GM03348 (cell line): Measurements from ENCODE around the gene TM4SF18.
"Not testable (repeated sequence)": the region's sequence is repeated elsewhere in the genome, so short reads cannot be mapped to it uniquely, and the experiment has no call there.

Experiments used
- DNase-seq: peaks from one replicate; pipeline ENCODE4 v3.0.0; 2012; ENCODE audit warnings: low spot score

Gene TM4SF18

DNA sequence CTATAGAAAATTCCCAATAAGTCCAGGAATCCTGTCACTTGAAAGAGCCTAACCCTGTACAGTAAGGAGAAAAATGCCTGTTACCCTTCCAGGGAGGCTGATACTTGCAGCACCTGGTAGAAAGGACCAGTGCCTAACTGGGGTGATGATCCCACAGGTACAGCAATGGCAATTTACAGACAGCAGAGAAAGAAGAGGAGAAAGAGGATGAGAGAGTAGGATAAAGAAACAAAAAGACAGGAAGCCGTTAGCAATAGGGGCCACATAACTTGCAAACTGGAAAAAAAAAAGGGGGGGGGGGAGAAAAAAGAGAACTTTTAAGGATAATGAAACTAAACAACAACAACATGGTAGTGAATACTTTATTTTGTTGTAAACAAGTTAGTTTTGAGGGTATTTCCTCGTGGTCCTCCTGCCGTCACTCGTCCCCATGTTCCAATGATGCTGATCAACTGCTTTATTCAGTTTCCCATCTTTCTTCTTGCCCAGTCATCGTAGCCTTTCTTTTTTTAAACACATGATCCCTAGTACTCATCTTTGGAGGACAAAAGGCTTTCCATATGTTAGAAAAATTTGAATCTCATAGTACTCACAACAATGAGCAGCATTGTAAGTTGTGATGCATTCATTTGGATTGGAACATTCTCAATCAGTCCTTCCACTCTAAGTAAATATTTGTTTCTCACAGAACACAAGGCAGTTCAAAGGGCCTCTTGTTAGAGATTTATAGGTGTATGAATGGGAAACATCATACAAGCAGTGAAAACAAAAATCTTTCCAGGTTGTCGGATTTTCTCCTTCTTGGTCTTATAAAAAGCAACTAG, 35.5 kb upstream of the TM4SF18 start:
- DNase-seq = no peak

DNA sequence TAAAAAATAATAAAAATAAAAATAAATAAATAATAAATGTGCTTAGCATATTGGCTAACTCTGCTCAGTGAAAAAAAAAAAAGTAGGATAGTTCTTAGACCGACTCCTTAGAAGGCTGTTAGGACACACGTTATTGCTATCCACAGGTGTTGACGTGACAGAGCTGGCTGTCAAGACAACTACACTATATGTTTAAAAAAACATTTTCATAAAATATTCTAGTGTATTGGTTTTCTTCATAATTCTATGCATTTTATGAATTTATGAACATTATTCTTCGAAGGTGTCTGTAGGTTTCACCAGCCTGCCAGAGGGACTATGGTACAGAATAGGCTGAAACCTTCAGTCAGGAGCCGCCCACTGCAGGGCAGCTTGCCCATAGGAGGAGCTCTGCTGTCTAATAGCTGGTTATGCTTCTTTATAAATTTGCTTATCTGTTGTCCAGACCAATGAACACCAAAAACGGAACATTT, 34.8 kb upstream of the TM4SF18 start:
- DNase-seq = no peak

DNA sequence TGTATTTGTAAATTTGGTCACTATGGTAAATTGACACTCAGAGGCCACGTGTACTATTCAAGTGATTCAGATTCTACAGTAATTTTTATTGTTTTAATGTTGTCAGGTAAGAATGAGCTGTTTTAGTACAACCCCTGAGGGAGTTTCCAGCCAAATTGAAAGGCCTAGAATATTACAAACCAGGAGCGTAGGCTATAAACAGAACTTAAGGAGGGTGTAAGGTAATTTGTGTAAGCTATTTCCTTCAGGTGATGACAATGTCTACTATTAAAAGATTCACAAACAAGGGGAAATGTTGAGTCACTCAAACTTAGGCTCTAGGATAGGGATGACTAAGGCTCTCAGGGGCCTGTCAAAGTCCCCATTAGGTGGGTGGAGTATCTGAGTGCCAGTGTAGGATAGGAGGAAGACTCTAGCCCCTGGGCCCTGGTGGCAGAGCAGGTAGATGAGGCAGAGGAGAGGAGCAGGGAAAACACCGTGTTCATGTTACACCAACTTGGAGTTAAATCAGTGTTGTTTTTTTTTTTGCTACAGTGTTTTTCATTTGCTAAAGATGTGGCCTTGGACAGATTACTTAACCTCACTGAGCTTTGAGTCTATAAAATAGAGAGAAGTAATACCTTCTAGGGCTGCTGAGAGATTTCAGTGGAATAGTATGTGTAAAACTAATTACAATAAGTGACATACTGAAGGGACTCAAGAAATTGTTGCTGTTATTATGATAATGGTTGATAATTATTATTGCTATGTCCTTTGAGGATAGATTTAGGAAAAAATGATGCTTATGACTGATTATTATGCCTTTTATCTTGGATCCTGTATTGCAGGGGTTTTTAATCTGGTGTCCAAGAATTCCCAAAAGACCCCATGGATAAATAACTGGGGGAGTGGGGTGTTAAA, 33.8 kb upstream of the TM4SF18 start:
- DNase-seq = no peak

DNA sequence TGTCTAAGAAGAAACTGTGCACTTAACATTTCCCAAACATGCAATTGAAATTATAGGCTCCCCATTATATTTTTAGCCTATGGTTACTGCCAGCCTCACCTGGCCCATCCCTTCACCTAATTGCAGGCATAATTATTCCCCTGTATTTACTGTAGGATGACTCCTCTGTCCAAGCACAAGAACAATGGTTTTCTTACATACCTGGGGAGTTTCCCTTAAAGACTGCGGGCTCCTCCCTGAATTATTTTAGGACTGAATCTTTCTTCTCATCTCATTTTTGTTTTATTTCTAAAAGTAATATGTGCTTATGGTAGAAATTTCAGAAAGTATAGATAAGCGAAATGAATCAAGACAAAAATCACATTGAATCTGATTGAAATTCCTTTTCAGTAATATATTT, 32.6 kb upstream of the TM4SF18 start:
- no peak for DNase-seq

DNA sequence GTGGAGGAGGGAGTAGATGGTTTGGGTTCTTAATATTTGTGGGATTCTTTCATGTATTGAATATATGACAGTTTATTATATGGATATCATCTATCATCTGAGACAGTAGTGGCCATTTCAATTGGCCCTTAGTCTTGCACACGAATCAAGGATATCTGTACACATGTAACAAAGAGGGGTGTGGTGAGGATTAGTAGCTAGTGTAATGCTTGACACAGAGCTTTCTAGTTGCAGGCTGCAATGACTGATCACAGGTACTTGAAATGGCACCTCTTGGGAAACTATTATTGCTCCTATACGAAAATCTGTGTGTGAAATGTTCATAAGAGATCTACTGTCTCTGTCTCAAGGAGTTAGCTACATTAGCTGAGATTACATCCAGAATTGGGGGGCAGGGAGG, 31.2 kb upstream of the TM4SF18 start:
- no peak for DNase-seq

DNA sequence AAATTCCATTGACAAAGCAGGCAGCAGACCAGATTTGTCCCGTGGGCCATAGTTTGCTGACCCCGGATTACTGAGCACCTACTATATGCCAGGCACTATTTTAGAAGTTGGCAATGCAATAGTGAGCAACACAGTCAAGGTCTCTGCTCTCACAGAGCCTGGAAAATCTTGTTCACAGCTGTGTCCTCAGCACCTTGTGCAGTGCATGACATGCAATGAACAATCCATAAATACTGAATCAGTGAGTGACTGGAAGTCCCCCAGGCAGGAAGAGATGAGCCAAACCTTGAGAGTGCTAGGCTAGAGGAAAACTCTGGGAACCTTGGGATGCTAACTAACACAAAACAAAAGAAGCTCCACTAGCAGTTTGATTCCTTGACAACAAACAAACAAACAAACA, 29.6 kb upstream of the TM4SF18 start:
- DNase-seq = no peak

DNA sequence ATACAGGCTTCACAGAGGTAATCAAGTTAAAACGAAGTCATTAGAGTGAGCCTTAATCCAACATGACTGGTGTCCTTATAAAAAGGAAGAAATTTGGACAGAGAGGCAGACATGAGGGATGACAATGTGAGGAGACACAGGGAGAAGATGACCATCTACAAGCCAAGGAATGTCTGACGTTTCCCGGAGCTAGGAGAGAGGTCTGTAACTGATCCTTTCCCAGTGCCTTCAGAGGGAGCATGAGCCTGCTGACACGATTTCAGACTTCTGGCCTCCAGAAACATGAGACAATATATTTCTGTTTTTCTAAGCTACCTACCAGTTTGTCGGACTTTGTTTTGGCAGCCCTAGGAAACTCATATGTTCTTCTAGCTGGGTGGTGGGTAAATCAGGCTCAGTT, 28.9 kb upstream of the TM4SF18 start:
- no peak for DNase-seq

DNA sequence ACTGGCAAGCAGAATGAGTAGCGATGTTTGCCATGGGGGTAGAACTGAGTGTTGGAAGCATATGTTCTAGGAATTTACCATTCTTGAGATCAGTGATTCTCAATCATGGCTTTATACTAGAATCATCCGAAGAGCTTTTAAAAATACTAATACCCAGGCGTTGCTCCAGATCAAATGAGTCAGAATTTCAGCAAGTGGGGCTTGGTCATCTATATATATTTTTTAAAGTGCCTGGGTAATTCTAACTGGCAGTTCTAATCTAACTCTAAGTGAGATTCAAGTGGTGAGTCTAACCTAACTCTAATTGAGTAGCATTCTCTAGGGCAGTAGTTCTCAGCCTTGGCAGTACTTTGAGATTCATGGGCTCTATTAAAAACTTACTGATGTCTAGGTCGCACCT, 23.2 kb upstream of the TM4SF18 start:
- DNase-seq = no peak

DNA sequence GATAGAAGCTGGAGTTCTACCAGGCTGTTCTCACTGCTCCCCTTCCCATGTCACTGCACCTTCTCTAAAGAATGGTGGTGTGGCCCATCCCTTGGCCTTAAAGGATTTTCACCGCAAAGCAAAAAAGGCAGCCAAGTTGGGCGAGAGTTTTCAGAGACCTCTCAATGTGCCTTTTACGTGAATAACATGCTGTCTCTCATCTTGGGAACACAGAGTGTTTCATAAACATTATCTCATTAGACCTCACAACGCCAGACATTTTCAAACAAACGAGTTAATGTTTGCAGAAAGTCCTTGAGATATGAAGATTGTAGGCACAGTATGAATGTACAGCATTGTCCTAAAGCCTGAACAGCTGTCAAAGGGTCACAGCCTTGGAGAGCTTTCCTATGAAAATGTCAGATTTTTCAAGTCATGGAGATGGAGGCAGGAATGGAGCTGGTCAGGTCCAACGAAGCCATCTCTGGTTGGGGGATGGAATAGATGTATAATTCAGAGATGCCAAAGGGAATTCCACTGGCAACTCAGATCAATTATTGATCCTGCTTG, 22.7 kb upstream of the TM4SF18 start:
- DNase-seq = no peak

DNA sequence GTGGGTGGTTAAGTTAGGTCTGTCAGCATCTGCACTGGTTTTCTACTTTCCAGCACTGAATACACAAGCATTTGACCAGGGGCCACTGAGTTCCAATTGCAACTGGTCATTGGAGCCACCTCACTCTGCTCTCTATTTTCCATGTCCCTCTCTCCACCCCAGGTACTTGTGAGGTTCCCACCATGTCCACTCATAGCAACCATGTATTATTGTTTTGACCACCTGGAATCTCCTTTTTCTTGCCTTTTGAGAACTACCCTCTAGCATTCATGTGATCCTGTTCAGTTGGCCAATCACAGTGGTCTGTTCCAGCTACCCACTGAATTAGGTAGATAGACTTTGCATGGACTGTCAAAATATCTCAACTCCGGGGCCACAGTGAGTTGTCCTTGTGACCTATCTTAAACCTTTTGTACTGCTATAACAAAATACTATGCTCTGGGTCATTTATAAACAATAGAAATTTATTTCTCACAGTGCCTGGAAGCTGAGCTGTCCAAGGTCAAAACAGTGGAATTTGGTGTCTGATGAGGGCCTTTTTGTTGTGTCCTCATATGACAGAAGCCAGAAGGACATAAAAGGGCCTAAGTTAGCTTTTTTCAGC, 20.2 kb upstream of the TM4SF18 start:
- no peak for DNase-seq

DNA sequence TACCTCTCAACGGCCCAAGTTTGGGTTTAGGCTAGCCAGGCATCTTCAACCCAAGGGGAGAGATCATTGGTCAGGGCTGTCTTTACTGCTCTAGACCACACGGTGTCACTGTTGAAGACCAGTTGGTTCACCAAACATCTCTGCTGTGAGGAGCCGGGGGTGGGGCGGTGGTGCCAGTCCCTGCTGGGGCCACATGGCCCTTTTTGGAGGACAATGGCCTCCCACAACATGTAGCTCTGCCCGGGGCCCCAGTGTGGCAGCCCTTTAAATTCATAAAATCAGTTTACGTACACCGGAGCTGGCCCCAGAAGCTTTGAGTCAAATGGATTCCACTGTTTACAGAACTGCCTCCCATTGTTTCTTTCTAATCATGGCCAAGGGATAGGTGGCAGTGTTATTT, 19.1 kb upstream of the TM4SF18 start:
- peak; percentile 83 for DNase-seq

DNA sequence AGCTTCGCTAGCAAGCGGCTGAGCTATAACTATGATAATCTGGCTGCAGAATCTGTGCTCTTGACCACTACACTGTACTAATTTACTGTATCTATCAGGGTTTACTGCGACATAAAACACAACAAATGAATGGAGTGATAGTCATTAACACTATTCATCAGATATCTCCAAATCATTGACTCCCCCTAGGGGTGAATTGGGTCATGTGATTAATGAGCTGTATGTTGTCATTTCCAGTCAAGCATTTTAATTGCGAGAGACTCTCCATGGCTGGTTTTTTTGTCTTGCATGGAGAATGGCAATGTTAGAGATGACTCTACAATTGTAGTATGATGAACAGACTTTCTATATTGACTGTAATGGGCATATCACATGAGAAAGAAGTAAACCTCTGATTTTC, 10.5 kb upstream of the TM4SF18 start:
- DNase-seq = no peak

DNA sequence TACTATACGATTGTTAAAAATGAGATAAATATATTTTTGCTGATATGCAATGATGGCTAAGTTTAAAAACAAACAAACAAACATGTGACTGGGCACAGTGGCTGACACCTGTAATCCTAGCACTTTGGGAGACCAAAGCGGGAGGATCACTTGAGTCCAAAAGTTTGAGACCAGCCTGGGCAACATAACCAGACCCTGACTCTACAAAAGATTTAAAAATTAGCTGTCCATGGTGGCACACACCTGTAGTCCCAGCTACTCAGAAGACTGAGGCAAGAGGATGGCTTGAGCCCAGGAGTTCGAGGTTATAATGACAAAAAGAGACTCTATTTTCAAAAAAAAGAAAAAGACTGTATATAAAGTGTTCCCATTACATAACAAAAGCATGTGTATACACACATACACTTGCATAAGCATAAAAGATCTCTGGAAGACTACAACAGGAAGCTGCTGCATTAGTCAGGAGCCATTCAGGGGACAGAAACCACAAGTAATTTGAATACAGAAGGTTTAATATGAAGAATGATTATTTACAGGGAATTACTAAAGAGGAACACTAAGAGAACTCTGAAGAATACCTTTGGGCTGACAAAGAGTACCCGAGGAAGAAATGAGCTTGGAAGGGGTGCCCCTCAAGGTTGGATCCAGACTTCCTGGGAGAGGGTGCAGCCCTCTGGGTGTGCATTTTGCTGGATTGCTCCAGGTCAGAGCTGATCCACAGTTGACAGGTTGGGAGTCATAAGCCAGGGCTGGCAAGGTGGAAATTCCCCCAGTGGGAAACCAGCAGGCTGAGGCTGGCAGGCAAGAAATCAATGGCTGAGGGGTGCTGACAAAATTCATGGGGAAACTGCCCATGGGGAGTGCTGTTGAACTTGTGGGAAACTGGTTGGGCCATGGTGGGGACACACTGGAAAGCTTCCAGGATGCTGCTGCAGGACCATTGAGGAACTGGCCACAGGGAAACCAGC, 9.3 kb upstream of the TM4SF18 start:
- peak; percentile 57 for DNase-seq

DNA sequence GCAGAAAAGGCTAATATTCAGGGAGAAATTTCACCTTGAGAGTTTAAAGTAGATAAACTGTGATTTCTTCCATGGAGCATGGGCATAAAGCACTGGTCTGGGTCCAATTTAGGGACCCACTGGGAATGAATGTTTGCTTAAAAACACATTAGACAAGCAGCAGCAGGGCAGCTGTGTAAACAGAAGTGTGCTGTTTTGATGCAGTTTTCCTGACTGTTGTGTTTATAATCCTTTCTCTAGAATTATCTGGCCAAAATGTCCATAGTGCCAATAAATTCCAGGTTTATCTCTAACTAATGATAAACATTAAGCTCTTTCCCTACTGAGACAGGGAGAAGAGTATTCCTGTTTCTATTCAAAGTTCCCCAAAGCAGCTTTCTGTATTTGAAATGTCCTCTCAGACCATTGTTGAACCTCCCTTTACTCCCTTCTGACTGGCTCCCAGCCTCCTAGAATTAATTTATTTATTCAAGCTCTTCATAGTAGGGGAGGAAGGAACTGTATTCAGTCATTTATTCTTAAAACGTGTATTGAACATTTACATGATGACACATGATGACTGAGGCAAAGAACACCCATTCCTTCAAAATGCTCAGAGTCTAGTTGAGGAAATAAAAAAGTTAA, 7.0 kb upstream of the TM4SF18 start:
- peak; percentile 12 for DNase-seq

DNA sequence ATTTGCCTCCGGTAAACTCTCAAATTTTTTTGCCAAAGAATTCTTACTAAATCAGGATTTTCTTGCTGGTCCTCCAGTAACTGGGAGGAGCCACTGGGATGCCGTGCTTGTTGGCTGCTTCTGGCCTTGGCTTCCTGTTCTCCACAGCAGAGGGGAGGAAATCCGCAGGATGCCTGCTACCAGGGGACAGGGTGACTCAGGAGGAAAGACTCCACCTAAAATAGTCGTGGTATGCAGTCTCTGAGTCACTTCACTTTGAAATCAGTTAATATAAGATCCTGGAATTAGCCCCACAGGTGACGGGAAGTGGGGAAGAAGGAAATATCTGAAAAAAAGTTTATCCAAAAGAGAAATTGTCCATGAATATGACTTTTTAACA, 6.5 kb upstream of the TM4SF18 start:
- DNase-seq = peak; percentile 91

DNA sequence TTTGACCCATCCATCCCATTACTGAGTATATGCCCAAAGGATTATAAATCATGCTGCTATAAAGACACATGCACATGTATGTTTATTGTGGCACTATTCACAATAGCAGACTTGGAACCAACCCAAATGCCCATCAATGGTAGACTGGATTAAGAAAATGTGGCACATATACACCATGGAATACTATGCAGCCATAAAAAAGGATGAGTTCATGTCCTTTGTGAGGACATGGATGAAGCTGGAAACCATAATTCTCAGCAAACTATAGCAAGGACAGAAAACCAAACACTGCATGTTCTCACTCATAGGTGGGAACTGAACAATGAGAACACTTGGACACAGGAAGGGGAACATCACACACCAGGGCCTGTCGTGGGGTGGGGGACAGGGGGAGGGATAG, 4.0 kb upstream of the TM4SF18 start:
- not testable (repeated sequence) for DNase-seq

DNA sequence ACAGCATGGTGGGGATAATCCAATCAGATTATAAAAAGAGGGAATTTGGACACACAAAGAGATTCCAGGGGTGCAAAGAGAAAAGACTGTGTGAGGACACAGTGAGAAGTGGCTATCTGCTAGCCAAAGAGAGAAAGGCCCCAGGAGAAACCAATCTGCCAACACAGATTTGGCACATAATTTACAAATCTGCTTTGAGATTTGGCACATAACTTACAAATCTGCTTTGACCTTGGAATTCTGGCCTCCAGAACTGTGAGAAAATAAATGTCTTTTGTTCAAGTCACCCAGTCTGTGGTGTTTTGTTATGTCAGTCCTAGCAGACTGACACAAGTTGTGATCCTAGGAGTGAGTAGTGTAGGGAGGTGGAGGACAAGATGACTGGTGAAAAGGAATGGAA, 3.5 kb upstream of the TM4SF18 start:
- DNase-seq = no peak

DNA sequence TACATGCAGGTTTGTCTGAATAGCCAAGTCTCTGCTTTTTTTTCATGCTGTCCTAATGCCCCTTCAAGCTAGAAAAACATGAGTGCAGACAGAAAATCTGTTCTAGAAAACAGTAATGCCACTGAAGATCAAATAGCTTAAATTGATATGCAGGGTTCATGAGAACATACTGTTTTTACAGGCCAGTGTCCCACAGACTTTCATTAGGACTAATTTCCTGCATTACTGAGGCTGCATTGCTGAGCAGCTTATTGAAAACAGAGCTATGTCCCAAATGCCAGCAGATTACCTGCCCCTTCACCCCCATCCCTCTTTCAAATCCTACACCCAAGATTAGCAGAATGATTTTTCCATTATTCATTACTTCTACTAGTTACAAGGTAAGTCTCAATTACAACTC, 665 bp downstream of the TM4SF18 start:
- DNase-seq = no peak

DNA sequence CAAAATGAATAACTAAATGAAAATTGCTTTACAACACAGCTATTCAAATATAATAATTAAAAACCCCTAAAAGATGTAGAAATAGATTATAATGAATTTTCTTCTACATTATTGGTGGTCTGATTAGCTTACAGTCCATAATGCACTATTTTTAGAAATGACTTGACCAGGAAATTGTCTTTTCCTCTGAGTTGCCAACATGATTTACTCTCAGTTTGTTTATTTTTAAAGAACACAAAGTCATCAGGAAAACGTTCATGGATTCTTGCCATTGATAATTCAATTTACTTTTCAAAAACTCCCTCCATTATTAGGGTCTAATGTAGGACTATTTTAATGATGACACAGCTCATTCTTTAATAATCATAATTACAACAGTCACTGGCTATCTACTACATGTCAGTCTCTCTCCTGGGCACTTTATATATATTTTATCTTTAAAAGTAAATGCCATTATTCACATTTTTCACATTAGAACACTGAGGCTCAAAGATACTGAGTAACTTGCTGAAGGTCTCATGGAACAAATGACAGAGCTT, 1.1 kb downstream of the TM4SF18 start:
- no peak for DNase-seq

DNA sequence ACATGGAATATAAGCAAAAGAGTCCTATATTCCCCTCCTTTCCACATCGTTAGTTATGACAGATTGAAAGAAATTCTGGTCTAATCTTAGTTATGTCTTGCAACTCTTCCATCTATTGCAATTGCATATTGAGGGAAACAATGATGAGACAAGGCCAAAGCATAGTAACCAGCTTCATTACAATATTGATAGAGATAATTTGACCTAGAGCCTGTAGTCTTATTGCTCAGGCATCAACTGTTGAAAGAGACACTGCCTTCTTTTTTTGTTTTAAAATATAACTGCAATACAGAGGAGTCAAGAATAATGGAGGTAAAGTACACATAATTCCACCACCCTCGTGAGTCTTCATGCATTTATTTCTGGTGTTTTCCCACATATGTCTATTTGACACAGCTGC, 2.0 kb downstream of the TM4SF18 start:
- no peak for DNase-seq
